MCF 10A (cell line): ENCODE measurements around the gene TEX10. TPM values are rescaled to one million over a fixed set of nuclear protein-coding genes. Genes with fewer than 3 reads are reported as not detected.

Experiments
- BruUV-seq: library from RNA; stranded (reverse); fragments of 400-500 nt; replicated peaks from 2 replicates; lab custom pipeline; 2021; lab: Mats Ljungman, UMichigan
- CTCF ChIA-PET: fragments of 300-600 bp; sonication (Branson Sonifier 250); formaldehyde crosslinking; extraction: SDS; loops from one replicate; lab custom pipeline; 2021; ENCODE audit warnings: antibody characterized with exemption, inconsistent platforms; lab: Yijun Ruan, JAX
- POLR2A ChIA-PET: fragments of 300-600, 350-650 bp; sonication (Branson Sonifier 250); formaldehyde crosslinking; extraction: SDS; loops from one replicate; lab custom pipeline; 2020; ENCODE audit warnings: antibody characterized with exemption, inconsistent platforms; lab: Yijun Ruan, JAX
- DNase-seq: peaks from one replicate; pipeline ENCODE4 v3.0.0-alpha.2; 2018; ENCODE audit not compliant: unreplicated experiment
- H3K27ac Mint-ChIP-seq: one replicate; pipeline ENCODE4 v1.8.0; 2022; ENCODE audit warnings: mild to moderate bottlenecking, low read depth, mixed read lengths; ENCODE audit not compliant: unreplicated experiment
- H3K27me3 Mint-ChIP-seq: one replicate; pipeline ENCODE4 v1.8.0; 2022; ENCODE audit warnings: mixed read lengths; ENCODE audit not compliant: insufficient read depth, unreplicated experiment
- H3K36me3 Mint-ChIP-seq: one replicate; pipeline ENCODE4 v1.8.0; 2022; ENCODE audit warnings: mild to moderate bottlenecking, moderate library complexity, mixed read lengths; ENCODE audit not compliant: insufficient read depth, unreplicated experiment
- H3K4me1 Mint-ChIP-seq: one replicate; pipeline ENCODE4 v1.8.0; 2022; ENCODE audit warnings: mixed read lengths; ENCODE audit not compliant: insufficient read depth, unreplicated experiment
- H3K4me3 Mint-ChIP-seq: one replicate; pipeline ENCODE4 v1.8.0; 2022; ENCODE audit warnings: mild to moderate bottlenecking, moderate library complexity, mixed read lengths; ENCODE audit not compliant: unreplicated experiment
- H3K9me3 Mint-ChIP-seq: one replicate; pipeline ENCODE4 v1.8.0; 2022; ENCODE audit warnings: mixed read lengths; ENCODE audit not compliant: unreplicated experiment
- CTCF ChIP-seq: fragments of 200-600 bp; IDR thresholded peaks from one replicate; pipeline ENCODE4 v1.8.0; 2022; ENCODE audit warnings: antibody characterized with exemption, mild to moderate bottlenecking; ENCODE audit not compliant: unreplicated experiment
- intact Hi-C: fragments of 100-400 bp; cut with micrococcal nuclease; formaldehyde crosslinking; loops from 2 replicates; pipeline ENCODE4 v1.14.1; 2022
- total RNA-seq: library from RNA; stranded (reverse); gene quantifications from 2 replicates; pipeline ENCODE4 v1.2.3, GENCODE V29; 2022

Gene TEX10
- total RNA-seq, 1 experiment from 2014 or later = 38.2 TPM

- intact Hi-C loops = no loop called here
- TF ChIP-seq CTCF = no peak
- Mint-ChIP-seq H3K4me1 (no peaks in the 10 kb centered on the region), H3K9me3 (peaks cover 21% of the 10 kb centered on the region), H3K27ac (no peak overlapping the region), H3K4me3 (no peak overlapping the region), H3K27me3 (no peaks in the 10 kb centered on the region), H3K36me3 (peaks cover 57% of the 10 kb centered on the region)
- POLR2A ChIA-PET = interaction anchor here (0.6 kb wide), 1 partner anchor 10 kb away, joined by 3 read pairs; no protein-coding TSS in a partner anchor
- CTCF ChIA-PET = interaction anchor here (0.5 to 1.4 kb wide), 3 partner anchors 38 to 287 kb away, joined by 3 to 6 read pairs (median 3); no protein-coding TSS in a partner anchor
- no TSS peak for BruUV-seq
- DNase-seq = no peak
Measured at GRCh38 chr9:100286257-100286656, 66.5 kb downstream of the TEX10 start.

- DNase-seq = no peak
- no peaks in the 10 kb centered on the region for H3K4me1 Mint-ChIP-seq
- no peaks in the 10 kb centered on the region for H3K27me3 Mint-ChIP-seq
- intact Hi-C loops = no loop called here
- H3K9me3 Mint-ChIP-seq = peaks cover 21% of the 10 kb centered on the region
- no peak for TF ChIP-seq CTCF
- H3K27ac Mint-ChIP-seq = no peak overlapping the region
- H3K36me3 Mint-ChIP-seq = peaks cover 55% of the 10 kb centered on the region
- BruUV-seq = no TSS peak
- ChIA-PET POLR2A (no interaction called here), CTCF (interaction anchor here (0.6 to 1.4 kb wide), 4 partner anchors 21 to 59 kb away, joined by 3 to 6 read pairs (median 3); no protein-coding TSS in a partner anchor)
- no peak overlapping the region for H3K4me3 Mint-ChIP-seq
Measured at GRCh38 chr9:100285601-100286000, 67.1 kb downstream of the TEX10 start.

- CTCF ChIA-PET = interaction anchor here (1.4 to 1.9 kb wide), 2 partner anchors 40 to 47 kb away, joined by 3 to 5 read pairs; no protein-coding TSS in a partner anchor
- no peak for DNase-seq
- Mint-ChIP-seq H3K9me3 (peaks cover 21% of the 10 kb centered on the region), H3K4me3 (no peak overlapping the region), H3K4me1 (no peaks in the 10 kb centered on the region), H3K36me3 (peaks cover 50% of the 10 kb centered on the region), H3K27ac (no peak overlapping the region), H3K27me3 (no peaks in the 10 kb centered on the region)
- TF ChIP-seq CTCF = no peak
- POLR2A ChIA-PET = no interaction called here
- intact Hi-C loops = no loop called here
- no TSS peak for BruUV-seq
Measured at GRCh38 chr9:100285080-100285479, 67.7 kb downstream of the TEX10 start.

GRCh38 chr9:100284247-100284646, 68.5 kb downstream of the TEX10 start:
- Mint-ChIP-seq H3K4me3 (no peak overlapping the region), H3K36me3 (peaks cover 44% of the 10 kb centered on the region), H3K27me3 (no peaks in the 10 kb centered on the region), H3K27ac (no peak overlapping the region), H3K9me3 (peaks cover 18% of the 10 kb centered on the region), H3K4me1 (no peaks in the 10 kb centered on the region)
- intact Hi-C loops = no loop called here
- no TSS peak for BruUV-seq
- ChIA-PET POLR2A (interaction anchor here (0.7 kb wide), 1 partner anchor 19 kb away, joined by 4 read pairs; no protein-coding TSS in a partner anchor), CTCF (interaction anchor here (1.9 kb wide), 1 partner anchor 41 kb away, joined by 5 read pairs; no protein-coding TSS in a partner anchor)
- DNase-seq = no peak
- TF ChIP-seq CTCF = no peak
